ENCODE results near the gene COBL.

Gene COBL

DNA sequence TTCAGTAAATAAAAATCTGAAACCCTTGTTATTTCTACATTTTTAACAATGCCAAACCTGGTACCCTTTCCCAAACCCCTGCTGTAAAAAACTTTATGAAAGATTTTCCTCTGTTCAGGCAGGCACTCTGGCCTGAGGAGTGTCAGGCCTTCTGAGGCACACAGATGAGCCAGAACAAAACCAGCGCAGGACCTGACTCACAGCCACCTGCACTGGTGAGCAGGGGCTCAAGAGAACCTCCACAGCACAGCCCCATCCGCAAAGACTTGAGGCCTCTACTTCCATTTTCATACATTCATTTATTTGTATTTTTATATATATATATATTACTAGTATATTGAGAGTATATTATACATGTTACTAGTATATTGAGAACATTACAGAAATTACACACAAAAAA, 49.4 kb downstream of the COBL start:
- peaks cover 0 to 3% (median 0%) of the 10 kb centered on the region in 5 experiments for H3K27me3 ChIP-seq (replicated peaks in 2 of 5; ENCODE audit: control insufficient read depth in 4 of 5, insufficient read depth in 5 of 5, low read length in 4 of 5)
- peaks cover 0 to 3% (median 0%) of the 10 kb centered on the region in 4 experiments for H3K4me1 ChIP-seq (ENCODE audit: control extremely low read depth in 1 of 4, control insufficient read depth in 4 of 4, insufficient read depth in 4 of 4, low read length in 3 of 4)
- no CpG with 5 or more reads among the region's 2 CpGs for WGBS (ENCODE audit: insufficient coverage)
- no peak overlapping the region for H3K4me3 ChIP-seq (ENCODE audit: control insufficient read depth in 1 of 7, extremely low read depth in 1 of 7, insufficient read depth in 4 of 7, low read depth in 2 of 7, low read length in 6 of 7)
- CTCF ChIA-PET = no interaction called here
- H3K27ac ChIP-seq (ENCODE audit: insufficient read depth in 1 of 2, low read depth in 1 of 2, low read length in 2 of 2, poor library complexity in 1 of 2, severe bottlenecking in 2 of 2) = no peak overlapping the region
- DNase-seq = no peak
- H3K9me3 ChIP-seq (ENCODE audit: control extremely low read depth in 1 of 5, control insufficient read depth in 4 of 5, insufficient read depth in 2 of 5, low read depth in 1 of 5, low read length in 4 of 5) = no peaks in the 10 kb centered on the region
- POLR2A ChIA-PET = no interaction called here
- H3K36me3 ChIP-seq (ENCODE audit: control insufficient read depth in 4 of 4, insufficient read depth in 4 of 4, low read length in 3 of 4) = no peaks in the 10 kb centered on the region

DNA sequence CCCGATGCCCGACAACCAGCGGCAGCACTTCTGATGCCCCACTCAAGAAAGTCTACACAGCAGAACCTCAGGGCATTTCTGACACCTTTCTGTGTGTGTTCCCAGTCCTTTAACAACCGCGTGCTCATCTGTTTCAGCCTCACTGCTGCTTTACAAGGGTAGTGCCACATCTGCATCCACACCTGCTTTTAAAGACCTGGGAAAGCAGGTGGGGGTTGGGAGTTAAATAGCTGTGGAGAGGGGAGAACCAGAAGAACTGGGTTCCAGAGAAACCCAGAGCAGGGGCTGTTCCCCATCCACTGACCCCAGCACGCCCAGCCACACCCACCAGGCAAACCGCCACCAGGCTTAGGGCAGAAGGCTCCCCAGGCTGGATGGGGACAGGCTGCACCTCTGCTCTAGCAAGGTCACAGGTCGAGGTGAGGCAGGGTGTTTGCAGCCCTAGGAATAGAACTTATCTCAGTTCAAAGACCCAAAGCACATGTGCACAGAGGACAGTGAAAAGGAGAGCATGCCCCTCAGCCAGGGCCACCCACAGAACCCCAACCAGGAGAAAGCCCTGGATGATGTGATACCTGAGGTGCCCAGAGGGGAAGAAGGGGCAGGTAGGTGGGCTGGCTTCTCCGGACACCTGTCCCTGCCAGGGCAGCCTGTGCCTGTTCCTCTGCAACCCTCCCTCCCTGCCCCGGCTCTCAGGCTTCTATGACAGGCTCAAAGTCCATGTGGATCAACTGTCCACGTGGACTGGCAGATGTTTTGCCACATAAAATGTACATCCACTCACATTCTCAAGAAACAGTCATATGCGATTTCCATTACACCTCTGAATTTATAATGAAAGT, 51.3 kb downstream of the COBL start:
- Histone ChIP-seq H3K4me3 (ENCODE audit: control insufficient read depth in 1 of 7, extremely low read depth in 1 of 7, insufficient read depth in 4 of 7, low read depth in 2 of 7, low read length in 6 of 7) (no peak overlapping the region), H3K27me3 (replicated peaks in 2 of 5; ENCODE audit: control insufficient read depth in 4 of 5, insufficient read depth in 5 of 5, low read length in 4 of 5) (peaks cover 0 to 2% (median 0%) of the 10 kb centered on the region in 5 experiments), H3K4me1 (ENCODE audit: control extremely low read depth in 1 of 4, control insufficient read depth in 4 of 4, insufficient read depth in 4 of 4, low read length in 3 of 4) (peaks cover 0 to 5% (median 0%) of the 10 kb centered on the region in 4 experiments), H3K9me3 (ENCODE audit: control extremely low read depth in 1 of 5, control insufficient read depth in 4 of 5, insufficient read depth in 2 of 5, low read depth in 1 of 5, low read length in 4 of 5) (no peaks in the 10 kb centered on the region), H3K27ac (ENCODE audit: insufficient read depth in 1 of 2, low read depth in 1 of 2, low read length in 2 of 2, poor library complexity in 1 of 2, severe bottlenecking in 2 of 2) (no peak overlapping the region), H3K36me3 (ENCODE audit: control insufficient read depth in 4 of 4, insufficient read depth in 4 of 4, low read length in 3 of 4) (no peaks in the 10 kb centered on the region)
- POLR2A ChIA-PET = no interaction called here
- CTCF ChIA-PET = no interaction called here
- no peak for DNase-seq
- 98% methylated on average over 7 of the region's 12 CpGs for WGBS (ENCODE audit: insufficient coverage)

DNA sequence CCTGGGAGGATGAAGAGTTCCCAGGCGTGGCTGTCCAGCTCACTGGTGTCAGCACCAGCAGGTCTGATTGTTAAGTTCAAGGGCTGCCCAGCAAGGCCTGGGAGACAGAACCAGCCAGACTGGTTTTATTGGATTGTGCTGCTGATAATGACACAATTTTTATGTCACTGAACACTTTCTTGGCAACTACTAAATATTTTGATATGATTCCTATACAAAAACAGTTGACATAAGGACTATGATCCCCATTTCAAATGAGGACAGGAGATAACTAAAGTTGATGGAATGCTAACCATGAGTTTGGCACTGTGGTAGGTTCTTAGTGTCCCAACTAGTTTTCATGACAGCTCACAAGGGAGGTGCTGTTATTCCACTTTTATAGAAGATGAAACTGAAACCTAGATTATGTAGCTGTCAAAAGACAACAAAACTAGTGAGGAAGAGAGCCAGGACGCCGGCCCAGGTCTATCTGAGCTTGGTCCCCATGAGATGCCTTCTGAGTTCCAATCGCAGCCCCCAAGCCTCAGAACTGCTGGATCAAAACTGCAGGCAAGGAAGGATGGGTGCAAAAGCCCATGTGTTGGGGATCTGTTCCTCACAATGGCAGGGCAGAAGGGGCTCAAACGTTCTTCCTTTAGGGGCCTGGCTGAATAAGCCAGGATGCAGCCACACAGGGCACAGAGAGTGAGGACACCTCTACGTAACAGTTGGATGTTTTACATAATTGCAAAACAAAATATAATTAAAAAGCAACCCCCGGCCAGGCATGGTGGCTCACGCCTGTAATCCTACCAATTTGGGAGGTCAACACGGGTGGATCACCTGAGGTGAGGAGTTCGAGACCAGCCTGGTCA, 52.8 kb downstream of the COBL start:
- H3K9me3 ChIP-seq (ENCODE audit: control extremely low read depth in 1 of 5, control insufficient read depth in 4 of 5, insufficient read depth in 2 of 5, low read depth in 1 of 5, low read length in 4 of 5) = no peaks in the 10 kb centered on the region
- no peak overlapping the region for H3K4me3 ChIP-seq (ENCODE audit: control insufficient read depth in 1 of 7, extremely low read depth in 1 of 7, insufficient read depth in 4 of 7, low read depth in 2 of 7, low read length in 6 of 7)
- DNase-seq = no peak
- H3K4me1 ChIP-seq (ENCODE audit: control extremely low read depth in 1 of 4, control insufficient read depth in 4 of 4, insufficient read depth in 4 of 4, low read length in 3 of 4) = peaks cover 0 to 5% (median 0%) of the 10 kb centered on the region in 4 experiments
- no peaks in the 10 kb centered on the region for H3K36me3 ChIP-seq (ENCODE audit: control insufficient read depth in 4 of 4, insufficient read depth in 4 of 4, low read length in 3 of 4)
- ChIA-PET CTCF (no interaction called here), POLR2A (no interaction called here)
- 100% methylated on average over 8 of the region's 10 CpGs for WGBS (ENCODE audit: insufficient coverage)
- H3K27me3 ChIP-seq (replicated peaks in 2 of 5; ENCODE audit: control insufficient read depth in 4 of 5, insufficient read depth in 5 of 5, low read length in 4 of 5) = peaks cover 0 to 4% (median 0%) of the 10 kb centered on the region in 5 experiments
- no peak overlapping the region for H3K27ac ChIP-seq (ENCODE audit: insufficient read depth in 1 of 2, low read depth in 1 of 2, low read length in 2 of 2, poor library complexity in 1 of 2, severe bottlenecking in 2 of 2)

DNA sequence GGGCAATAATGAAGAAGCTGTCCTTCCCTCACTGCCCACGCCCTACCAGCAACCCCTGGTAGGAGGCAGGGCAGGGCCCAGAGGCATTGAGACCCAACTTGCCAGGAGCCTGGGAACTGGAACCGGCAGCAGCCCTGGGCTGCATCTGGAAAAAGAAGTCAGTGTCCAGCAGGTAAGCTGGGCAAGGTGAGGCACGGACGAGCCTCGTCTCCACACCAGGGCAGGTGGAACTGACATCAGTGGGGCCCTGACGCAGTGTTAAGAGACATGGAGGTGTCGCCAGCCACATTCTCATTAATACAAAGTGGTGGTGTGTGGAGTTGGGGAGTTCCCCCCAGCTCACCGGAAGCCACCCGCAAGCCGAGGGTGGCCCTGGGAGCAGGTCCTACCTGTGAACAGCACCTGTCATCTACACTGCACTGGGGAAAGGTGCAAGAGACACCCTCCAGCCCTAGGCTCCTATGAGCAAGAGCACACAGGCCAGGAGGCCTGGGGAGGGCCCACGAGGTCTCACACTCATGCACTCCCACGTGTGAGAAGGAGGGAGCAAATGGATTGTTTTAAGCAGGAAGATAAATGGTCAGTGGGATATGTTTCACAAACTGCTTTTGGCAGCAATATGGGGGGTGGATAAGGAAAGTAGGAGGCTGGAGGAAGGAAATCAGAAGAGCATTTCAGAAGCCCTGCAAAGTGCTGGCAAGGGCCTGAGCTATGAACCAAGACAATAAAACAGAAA, 53.6 kb downstream of the COBL start:
- CTCF ChIA-PET = no interaction called here
- Histone ChIP-seq H3K4me1 (ENCODE audit: control extremely low read depth in 1 of 4, control insufficient read depth in 4 of 4, insufficient read depth in 4 of 4, low read length in 3 of 4) (peaks cover 0 to 5% (median 0%) of the 10 kb centered on the region in 4 experiments), H3K9me3 (ENCODE audit: control extremely low read depth in 1 of 5, control insufficient read depth in 4 of 5, insufficient read depth in 2 of 5, low read depth in 1 of 5, low read length in 4 of 5) (no peaks in the 10 kb centered on the region), H3K27ac (ENCODE audit: insufficient read depth in 1 of 2, low read depth in 1 of 2, low read length in 2 of 2, poor library complexity in 1 of 2, severe bottlenecking in 2 of 2) (no peak overlapping the region), H3K27me3 (replicated peaks in 2 of 5; ENCODE audit: control insufficient read depth in 4 of 5, insufficient read depth in 5 of 5, low read length in 4 of 5) (peaks cover 0 to 4% (median 0%) of the 10 kb centered on the region in 5 experiments), H3K4me3 (ENCODE audit: control insufficient read depth in 1 of 7, extremely low read depth in 1 of 7, insufficient read depth in 4 of 7, low read depth in 2 of 7, low read length in 6 of 7) (no peak overlapping the region), H3K36me3 (ENCODE audit: control insufficient read depth in 4 of 4, insufficient read depth in 4 of 4, low read length in 3 of 4) (no peaks in the 10 kb centered on the region)
- DNase-seq = no peak
- WGBS (ENCODE audit: insufficient coverage) = 94% methylated on average over 7 of the region's 12 CpGs
- POLR2A ChIA-PET = no interaction called here

DNA sequence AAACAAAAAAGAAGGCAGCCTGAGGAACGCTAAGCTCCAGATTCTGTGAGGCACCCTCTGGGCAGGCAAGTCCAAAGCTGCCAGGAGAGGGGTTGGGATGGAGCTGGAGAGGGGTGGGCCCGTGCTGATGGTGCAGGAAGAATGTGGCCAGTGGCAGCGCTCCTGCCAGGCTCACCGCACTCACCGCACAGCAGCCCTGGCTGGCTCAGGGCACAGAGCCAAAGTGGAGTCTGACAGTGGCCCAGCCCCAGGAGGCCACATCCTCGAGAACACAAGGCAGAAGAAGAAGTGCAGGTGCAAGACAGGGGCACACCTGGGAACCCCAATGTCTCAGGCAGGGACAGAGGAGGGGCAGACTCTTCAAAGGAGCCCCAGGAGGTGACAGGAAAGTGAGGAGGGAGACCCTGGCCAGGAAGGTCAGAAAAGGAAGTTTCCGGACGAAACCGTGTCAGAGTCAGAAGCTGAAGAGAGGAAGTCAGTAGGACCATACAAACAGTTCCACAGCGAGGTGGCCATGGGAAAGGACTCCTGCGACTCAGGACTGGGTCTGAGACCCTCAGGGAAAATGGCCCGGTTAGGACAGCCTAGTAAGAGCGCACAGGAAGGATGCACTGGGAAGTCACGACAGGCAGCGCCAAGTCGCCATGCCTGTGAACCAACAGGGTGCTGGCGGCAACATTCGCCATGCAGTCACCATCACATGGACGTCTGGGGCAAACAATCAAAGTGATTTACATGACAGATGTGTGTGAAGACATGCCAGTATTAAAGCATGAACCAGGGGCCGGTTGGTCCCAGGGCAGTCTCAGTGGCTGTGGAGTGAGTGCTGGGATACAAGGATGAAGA, 54.4 kb downstream of the COBL start:
- 72% methylated on average over 20 of the region's 20 CpGs for WGBS (ENCODE audit: insufficient coverage)
- H3K36me3 ChIP-seq (ENCODE audit: control insufficient read depth in 4 of 4, insufficient read depth in 4 of 4, low read length in 3 of 4) = no peaks in the 10 kb centered on the region
- no peak overlapping the region for H3K4me3 ChIP-seq (ENCODE audit: control insufficient read depth in 1 of 7, extremely low read depth in 1 of 7, insufficient read depth in 4 of 7, low read depth in 2 of 7, low read length in 6 of 7)
- peaks cover 0 to 4% (median 0%) of the 10 kb centered on the region in 5 experiments for H3K27me3 ChIP-seq (replicated peaks in 2 of 5; ENCODE audit: control insufficient read depth in 4 of 5, insufficient read depth in 5 of 5, low read length in 4 of 5)
- DNase-seq = peak; percentile 14 to 47 (median 40)
- no peak overlapping the region for H3K27ac ChIP-seq (ENCODE audit: insufficient read depth in 1 of 2, low read depth in 1 of 2, low read length in 2 of 2, poor library complexity in 1 of 2, severe bottlenecking in 2 of 2)
- ChIA-PET POLR2A (no interaction called here), CTCF (no interaction called here)
- H3K9me3 ChIP-seq (ENCODE audit: control extremely low read depth in 1 of 5, control insufficient read depth in 4 of 5, insufficient read depth in 2 of 5, low read depth in 1 of 5, low read length in 4 of 5) = no peaks in the 10 kb centered on the region
- peaks cover 0 to 5% (median 0%) of the 10 kb centered on the region in 4 experiments for H3K4me1 ChIP-seq (ENCODE audit: control extremely low read depth in 1 of 4, control insufficient read depth in 4 of 4, insufficient read depth in 4 of 4, low read length in 3 of 4)

DNA sequence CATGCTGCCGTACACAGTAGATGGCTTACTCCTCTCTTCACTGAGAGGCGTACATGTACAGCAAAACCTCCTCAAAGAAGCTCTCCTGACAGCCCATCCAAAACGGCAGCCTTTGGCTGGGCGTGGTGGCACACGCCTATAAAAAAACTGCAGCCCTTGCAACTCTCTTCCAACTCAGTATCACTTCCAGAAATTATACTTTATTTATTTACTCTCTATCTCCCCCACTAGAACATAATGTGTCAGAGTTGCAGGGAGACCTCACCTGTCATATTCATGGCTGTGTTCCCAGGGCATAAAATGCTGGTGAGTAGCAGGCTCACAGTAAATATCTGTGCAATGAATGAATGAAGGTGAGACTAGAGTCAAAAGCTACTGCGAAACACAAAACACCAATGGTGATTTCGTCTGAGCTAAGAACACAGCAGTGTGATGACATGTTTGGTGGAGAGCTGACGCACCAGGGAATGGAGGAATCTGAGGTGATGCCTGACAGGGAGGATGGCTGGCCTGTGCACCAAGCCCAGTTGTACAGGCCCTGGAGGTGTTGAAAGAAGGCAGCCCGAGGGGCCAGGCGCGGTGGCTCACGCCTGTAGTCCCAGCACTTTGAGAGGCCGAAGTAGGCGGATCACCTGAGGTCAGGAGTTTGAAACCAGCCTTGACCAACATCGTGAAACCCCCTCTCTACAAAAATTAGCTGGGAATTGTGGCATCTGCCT, 55.3 kb downstream of the COBL start:
- Histone ChIP-seq H3K4me3 (ENCODE audit: control insufficient read depth in 1 of 7, extremely low read depth in 1 of 7, insufficient read depth in 4 of 7, low read depth in 2 of 7, low read length in 6 of 7) (no peak overlapping the region), H3K4me1 (ENCODE audit: control extremely low read depth in 1 of 4, control insufficient read depth in 4 of 4, insufficient read depth in 4 of 4, low read length in 3 of 4) (peaks cover 0 to 5% (median 0%) of the 10 kb centered on the region in 4 experiments), H3K9me3 (ENCODE audit: control extremely low read depth in 1 of 5, control insufficient read depth in 4 of 5, insufficient read depth in 2 of 5, low read depth in 1 of 5, low read length in 4 of 5) (no peaks in the 10 kb centered on the region), H3K36me3 (ENCODE audit: control insufficient read depth in 4 of 4, insufficient read depth in 4 of 4, low read length in 3 of 4) (no peaks in the 10 kb centered on the region), H3K27ac (ENCODE audit: insufficient read depth in 1 of 2, low read depth in 1 of 2, low read length in 2 of 2, poor library complexity in 1 of 2, severe bottlenecking in 2 of 2) (no peak overlapping the region), H3K27me3 (replicated peaks in 2 of 5; ENCODE audit: control insufficient read depth in 4 of 5, insufficient read depth in 5 of 5, low read length in 4 of 5) (peaks cover 0 to 4% (median 0%) of the 10 kb centered on the region in 5 experiments)
- ChIA-PET POLR2A (no interaction called here), CTCF (no interaction called here)
- DNase-seq = no peak
- 94% methylated on average over 15 of the region's 15 CpGs for WGBS (ENCODE audit: insufficient coverage)

Measured in common myeloid progenitor, CD34-positive (primary cell).